HG03066 (cell line): ENCODE measurements around the gene CABP2.
A peak's percentile ranks its signal among the peaks of the same experiment; 100 is the strongest.
"Not testable (repeated sequence)": the region's sequence is repeated elsewhere in the genome, so short reads cannot be mapped to it uniquely, and the experiment has no call there.

Experiments used
- ATAC-seq: cut with Tn5 transposase; IDR thresholded peaks from one replicate; pipeline ENCODE4 v1.9.1; 2021; ENCODE audit warnings: low read depth; ENCODE audit not compliant: unreplicated experiment

CABP2 gene

DNA sequence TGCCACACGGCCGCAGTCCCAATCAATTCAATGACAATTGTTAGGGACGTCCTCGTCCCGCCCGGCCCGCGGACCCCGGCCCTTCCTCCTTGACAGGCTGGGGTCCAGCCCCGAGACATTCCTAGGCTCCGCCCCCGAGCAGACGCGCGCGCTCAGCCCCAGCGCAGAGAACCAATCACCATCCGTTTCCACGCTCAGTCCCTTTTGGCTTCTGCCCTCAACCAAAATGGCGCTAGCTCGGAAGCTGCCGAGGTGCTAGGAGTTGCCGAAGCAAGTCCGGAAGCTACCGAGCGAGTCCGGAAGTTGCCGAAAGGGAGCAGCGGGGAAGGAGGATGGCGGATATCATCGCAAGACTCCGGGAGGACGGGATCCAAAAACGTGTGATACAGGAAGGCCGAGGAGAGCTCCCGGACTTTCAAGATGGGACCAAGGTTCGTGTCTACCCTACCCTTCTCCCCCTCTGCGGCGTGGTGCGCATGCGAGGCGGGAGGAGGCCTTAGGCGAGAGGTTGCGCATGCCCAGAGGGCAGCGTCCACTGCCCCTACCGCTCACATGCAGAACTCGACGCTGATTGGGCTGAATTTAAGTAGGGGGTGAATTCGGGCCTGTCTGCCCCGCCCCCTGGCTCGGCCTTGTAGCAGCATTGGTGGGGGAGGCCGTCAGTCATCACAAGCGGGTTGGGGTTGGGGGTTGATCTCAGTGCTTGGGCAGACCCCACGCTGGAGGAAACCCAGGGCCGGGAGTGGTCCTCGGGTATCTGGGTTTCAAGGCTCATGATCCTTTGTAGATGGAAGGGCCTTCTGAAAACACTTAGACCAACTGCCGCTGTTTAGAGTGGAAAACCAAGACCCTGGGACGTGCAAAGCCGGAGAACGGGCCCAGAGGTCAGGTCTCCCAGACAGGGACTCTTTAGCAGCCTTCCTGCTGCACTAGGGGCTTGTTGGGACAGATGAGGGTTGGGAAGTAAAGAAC is 40.1 kb downstream of the CABP2 start, which contains the start of gene AIP:
AIP (plus strand) TSS at position 200 of the 972 bp plus-strand sequence; CDS start at position 333, 133 bp downstream.
- ATAC-seq: peak; percentile 51

DNA sequence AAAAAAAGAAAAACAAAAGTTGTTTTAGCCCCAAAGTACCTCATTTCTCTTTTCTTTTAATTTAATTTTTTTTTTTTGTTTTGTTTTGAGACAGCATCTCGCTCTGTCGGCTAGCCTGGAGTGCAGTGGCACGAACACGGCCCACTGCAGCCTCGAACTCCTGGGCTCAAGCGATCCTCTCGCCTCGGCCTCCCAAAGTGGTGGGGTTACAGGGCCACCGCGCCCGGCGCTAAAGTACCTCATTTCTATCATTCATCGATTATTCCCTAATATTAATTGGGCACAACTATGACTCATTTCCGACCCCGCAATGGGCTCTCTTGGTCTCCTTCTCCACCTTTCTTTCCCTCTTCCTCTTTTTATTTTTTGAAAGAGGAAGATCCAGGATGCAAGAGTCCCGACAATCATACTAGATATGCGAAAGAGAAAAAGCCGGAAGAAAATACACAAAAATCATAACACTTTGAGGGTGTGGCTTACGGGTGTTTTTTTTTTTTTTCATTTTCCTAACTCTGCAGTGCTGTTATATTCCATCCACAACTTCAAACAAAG is 40.9 kb downstream of the CABP2 start:
- ATAC-seq: no peak

DNA sequence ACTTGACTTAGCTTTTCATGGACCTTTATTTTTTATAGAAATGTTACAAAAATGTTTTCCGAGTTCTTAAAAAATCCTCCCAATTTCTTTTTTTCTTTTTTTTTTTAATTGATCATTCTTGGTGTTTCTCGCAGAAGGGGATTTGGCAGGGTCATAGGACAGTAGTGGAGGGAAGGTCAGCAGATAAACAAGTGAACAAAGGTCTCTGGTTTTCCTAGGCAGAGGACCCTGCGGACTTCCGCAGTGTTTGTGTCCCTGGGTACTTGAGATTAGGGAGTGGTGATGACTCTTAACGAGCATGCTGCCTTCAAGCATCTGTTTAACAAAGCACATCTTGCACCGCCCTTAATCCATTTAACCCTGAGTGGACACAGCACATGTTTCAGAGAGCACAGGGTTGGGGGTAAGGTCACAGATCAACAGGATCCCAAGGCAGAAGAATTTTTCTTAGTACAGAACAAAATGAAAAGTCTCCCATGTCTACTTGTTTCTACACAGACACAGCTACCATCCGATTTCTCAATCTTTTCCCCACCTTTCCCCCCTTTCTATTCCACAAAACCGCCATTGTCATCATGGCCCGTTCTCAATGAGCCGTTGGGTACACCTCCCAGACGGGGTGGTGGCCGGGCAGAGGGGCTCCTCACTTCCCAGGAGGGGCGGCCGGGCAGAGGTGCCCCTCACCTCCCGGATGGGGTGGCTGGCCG is 45.7 kb downstream of the CABP2 start:
- ATAC-seq: not testable (repeated sequence)

DNA sequence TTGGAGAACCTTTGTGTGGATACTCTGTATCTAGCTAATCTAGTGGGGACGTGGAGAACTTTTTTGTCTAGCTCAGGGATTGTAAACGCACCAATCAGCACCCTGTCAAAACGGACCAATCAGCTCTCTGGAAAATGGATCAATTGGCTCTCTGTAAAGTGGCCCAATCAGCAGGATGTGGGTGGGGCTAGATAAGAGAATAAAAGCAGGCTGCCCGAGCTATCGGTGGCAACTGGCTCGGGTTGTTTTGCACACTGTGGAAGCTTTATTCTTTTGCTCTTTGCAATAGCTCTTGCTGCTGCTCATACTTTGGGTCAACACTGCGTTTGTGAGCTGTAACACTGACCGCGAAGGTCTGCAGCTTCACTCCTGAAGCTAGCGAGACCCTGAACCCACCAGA is 46.6 kb downstream of the CABP2 start:
- not testable (repeated sequence) for ATAC-seq

DNA sequence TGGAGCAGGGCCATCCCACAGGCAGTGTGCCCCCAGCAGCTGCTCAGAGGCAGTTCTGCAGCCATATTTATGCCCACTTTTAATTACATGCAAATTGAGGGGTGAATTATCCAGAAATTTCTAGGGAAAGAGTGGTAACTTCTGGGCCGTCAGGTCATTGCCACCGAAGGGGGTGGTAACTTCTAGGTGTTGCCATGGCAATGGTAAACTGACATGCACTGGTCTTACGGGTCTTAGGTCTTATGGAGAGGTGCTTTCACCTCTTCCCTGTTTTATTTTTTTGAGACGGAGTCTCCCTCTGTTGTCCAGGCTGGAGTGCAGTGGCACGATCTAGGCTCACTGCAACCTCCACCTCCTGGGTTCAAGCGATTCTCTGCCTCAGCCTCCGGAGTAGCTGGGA is 50.4 kb downstream of the CABP2 start:
- ATAC-seq: no peak

DNA sequence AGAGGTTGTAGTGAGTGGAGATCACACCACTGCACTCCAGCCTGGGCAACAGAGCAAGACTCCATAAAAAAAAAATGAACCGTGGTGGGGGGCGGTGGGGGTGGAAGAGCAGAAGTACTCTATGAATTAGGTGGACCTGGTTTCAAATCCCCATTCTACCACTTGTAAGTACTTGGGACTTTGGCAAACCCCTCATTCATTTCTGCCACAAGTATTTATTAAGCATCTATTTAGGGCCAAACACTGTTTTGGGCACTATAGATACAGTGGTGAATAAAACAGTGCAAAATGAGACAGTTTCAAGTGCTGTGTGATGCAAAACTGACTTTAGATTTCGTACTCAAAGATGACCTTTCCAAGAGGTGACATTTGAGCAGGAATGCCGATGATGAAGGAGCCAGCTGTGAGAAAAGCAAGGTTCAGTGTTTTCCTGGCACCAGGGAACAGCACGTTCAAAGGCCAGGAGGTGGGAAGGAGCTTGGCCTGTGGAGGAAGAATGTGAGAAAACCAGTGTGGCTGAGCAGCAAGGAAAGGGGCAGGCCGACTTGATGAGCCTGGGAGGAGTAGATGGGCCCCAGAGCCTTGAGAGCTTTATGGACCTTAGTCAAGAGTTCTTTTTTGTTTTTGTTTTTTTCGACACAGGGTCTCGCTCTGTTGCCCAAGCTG is 52.8 kb downstream of the CABP2 start:
- no peak for ATAC-seq

DNA sequence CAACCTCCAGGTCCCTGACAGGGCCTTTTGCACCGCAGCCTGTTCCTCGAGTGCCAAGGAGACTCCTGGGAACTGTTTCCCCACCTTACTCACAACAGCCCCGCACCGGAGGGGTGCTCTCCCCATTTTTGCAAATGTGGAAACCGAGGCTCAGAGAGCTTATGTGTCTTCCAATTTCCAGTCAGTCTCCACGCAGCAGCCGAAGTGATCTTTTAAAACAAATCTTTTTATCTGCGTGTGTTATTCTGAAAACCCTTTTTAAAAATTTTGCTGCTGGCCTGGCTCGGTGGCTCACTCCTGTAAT is 53.8 kb downstream of the CABP2 start:
- no peak for ATAC-seq
